KMS-11 (cell line): ENCODE results near the gene GRIP1.

Experiments used
- H2AFZ ChIP-seq: fragments of 200-600 bp; sonication (generic); 2 replicates; pipeline ENCODE4 v1.6.1; 2016; ENCODE audit warnings: antibody characterized with exemption, mixed run types, low read depth
- H3K27ac ChIP-seq: fragments of 200-600 bp; sonication (generic); 2 replicates; pipeline ENCODE4 v1.6.1; 2016; ENCODE audit warnings: mild to moderate bottlenecking, mixed run types
- H3K27me3 ChIP-seq: fragments of 200-600 bp; sonication (generic); 2 replicates; pipeline ENCODE4 v1.6.1; 2017; ENCODE audit warnings: mild to moderate bottlenecking, low read depth, mixed run types, moderate library complexity; ENCODE audit not compliant: insufficient read depth
- H3K36me3 ChIP-seq: fragments of 200-600 bp; sonication (generic); 2 replicates; pipeline ENCODE4 v1.6.1; 2017; ENCODE audit warnings: mild to moderate bottlenecking, mixed run types; ENCODE audit not compliant: insufficient read depth
- H3K4me1 ChIP-seq: fragments of 200-600 bp; sonication (generic); 2 replicates; pipeline ENCODE4 v1.6.1; 2016; ENCODE audit warnings: mild to moderate bottlenecking, low read depth, mixed run types; ENCODE audit not compliant: poor library complexity, severe bottlenecking
- H3K4me2 ChIP-seq: fragments of 200-600 bp; sonication (generic); 2 replicates; pipeline ENCODE4 v1.7.0; 2016; ENCODE audit warnings: mild to moderate bottlenecking, mixed run types
- H3K4me3 ChIP-seq: fragments of 200-600 bp; sonication (generic); IDR thresholded peaks from 2 replicates; pipeline ENCODE4 v1.6.1; 2017; ENCODE audit warnings: low read depth, low read length, mixed read lengths; ENCODE audit not compliant: insufficient read depth
- H3K79me2 ChIP-seq: fragments of 200-600 bp; sonication (generic); 2 replicates; pipeline ENCODE4 v1.6.1; 2016; ENCODE audit warnings: low read depth, mixed run types; ENCODE audit not compliant: insufficient read depth
- H3K9ac ChIP-seq: fragments of 200-600 bp; sonication (generic); 2 replicates; pipeline ENCODE4 v1.6.1; 2016; ENCODE audit warnings: mild to moderate bottlenecking, mixed run types
- H4K20me1 ChIP-seq: fragments of 200-600 bp; sonication (generic); 2 replicates; pipeline ENCODE4 v1.6.1; 2016; ENCODE audit warnings: mild to moderate bottlenecking, mixed run types; ENCODE audit not compliant: insufficient read depth
- CTCF ChIP-seq: fragments of 200-600 bp; sonication (generic); conservative IDR thresholded peaks from 2 replicates; pipeline ENCODE4 v1.6.1; 2017; ENCODE audit warnings: low read depth, mild to moderate bottlenecking, antibody characterized with exemption, low read length, moderate library complexity, mixed read lengths

GRIP1 gene

GRCh38 chr12:66724026-66724425 is 45.1 kb upstream of the GRIP1 start:
- Histone ChIP-seq H3K4me1 (no peaks in the 10 kb centered on the region), H3K27me3 (no peaks in the 10 kb centered on the region), H4K20me1 (no peaks in the 10 kb centered on the region), H3K4me3 (no peak overlapping the region), H3K36me3 (no peaks in the 10 kb centered on the region), H3K9ac (no peak overlapping the region), H3K27ac (no peak overlapping the region), H3K79me2 (no peaks in the 10 kb centered on the region), H2AFZ (no peak overlapping the region), H3K4me2 (no peak overlapping the region)
- TF ChIP-seq CTCF = no peak

GRCh38 chr12:66719862-66720261 is 41.0 kb upstream of the GRIP1 start:
- no peak overlapping the region for H3K4me3 ChIP-seq

GRCh38 chr12:66717036-66717673 is 38.3 kb upstream of the GRIP1 start:
- Histone ChIP-seq H3K4me1 (peaks cover 23% of the 10 kb centered on the region), H3K27ac (no peak overlapping the region), H3K36me3 (no peaks in the 10 kb centered on the region), H3K27me3 (no peaks in the 10 kb centered on the region), H3K9ac (no peak overlapping the region), H3K4me3 (no peak overlapping the region), H3K79me2 (no peaks in the 10 kb centered on the region), H2AFZ (no peak overlapping the region), H4K20me1 (no peaks in the 10 kb centered on the region), H3K4me2 (no peak overlapping the region)
- TF ChIP-seq CTCF = 0 out of 2 replicates have a peak, but pooled peaks have one; percentile 23

More at GRCh38 chr12:66719862-66720261, 41.0 kb upstream of the GRIP1 start:
- no peaks in the 10 kb centered on the region for H3K36me3 ChIP-seq
- H3K4me2 ChIP-seq = no peak overlapping the region
- no peaks in the 10 kb centered on the region for H3K79me2 ChIP-seq
- H2AFZ ChIP-seq = no peak overlapping the region
- no peaks in the 10 kb centered on the region for H3K27me3 ChIP-seq
- H3K4me1 ChIP-seq = peaks cover 4% of the 10 kb centered on the region
- H4K20me1 ChIP-seq = no peaks in the 10 kb centered on the region
- no peak overlapping the region for H3K27ac ChIP-seq
- no peak overlapping the region for H3K9ac ChIP-seq
- TF ChIP-seq CTCF = no peak

- peaks cover 23% of the 10 kb centered on the region for H3K4me1 ChIP-seq
- no peak overlapping the region for H3K4me3 ChIP-seq
- no peak overlapping the region for H3K4me2 ChIP-seq
- H3K36me3 ChIP-seq = no peaks in the 10 kb centered on the region
- 0 out of 2 replicates have a peak, but pooled peaks have one; percentile 0 for TF ChIP-seq CTCF
- H3K27ac ChIP-seq = no peak overlapping the region
- no peaks in the 10 kb centered on the region for H3K27me3 ChIP-seq
- H3K9ac ChIP-seq = no peak overlapping the region
- no peaks in the 10 kb centered on the region for H4K20me1 ChIP-seq
- no peaks in the 10 kb centered on the region for H3K79me2 ChIP-seq
- H2AFZ ChIP-seq = no peak overlapping the region
Measured at GRCh38 chr12:66716522-66716921, 37.6 kb upstream of the GRIP1 start.
